T-helper 2 cell treated with Interferon-gamma antibody and Interleukin-4, amounts not matched to agents 100 ng/mL and 5 ng/mL, for 36 hours (primary cell): ENCODE results near the gene SNRPB2. TPM values are rescaled to one million over a fixed set of nuclear protein-coding genes. Genes with fewer than 3 reads are reported as not detected.

Experiments used
- intact Hi-C: fragments of 100-400 bp; cut with micrococcal nuclease; formaldehyde crosslinking; loops from one replicate; pipeline ENCODE4 v1.15.1; 2023
- total RNA-seq: library from RNA; stranded (reverse); gene quantifications from 2 replicates; pipeline ENCODE4 v1.2.3, GENCODE V29; 2022

The SNRPB2 gene
- total RNA-seq, 1 donor from 2014 or later = 127 TPM

- intact Hi-C loops = loop anchor here (2.0 kb wide), 2 partner anchors 954 to 1408 kb away; partner anchors contain the start of genes KAT14, PET117 and RRBP1
Observed at GRCh38 chr20:16729080-16729479, 746 bp upstream of the SNRPB2 start.

- intact Hi-C loops = loop anchor here (5.0 kb wide), 2 partner anchors 1235 to 1555 kb away; partner anchors contain the start of genes MGME1, SNX5 and ZNF133
Observed at GRCh38 chr20:16732506-16733152, 2.8 kb downstream of the SNRPB2 start.

GRCh38 chr20:16740365-16741072, 10.7 kb downstream of the SNRPB2 start:
- intact Hi-C loops = no loop called here

GRCh38 chr20:16744178-16744807, 14.5 kb downstream of the SNRPB2 start:
- intact Hi-C loops = no loop called here

- intact Hi-C loops = no loop called here
Observed at GRCh38 chr20:16745204-16745603, 15.4 kb downstream of the SNRPB2 start.

GRCh38 chr20:16747291-16747811, 17.5 kb downstream of the SNRPB2 start:
- intact Hi-C loops = no loop called here

- intact Hi-C loops = no loop called here
Observed at GRCh38 chr20:16748308-16748900, 18.6 kb downstream of the SNRPB2 start, which contains the start of gene OTOR. OTOR (plus strand) TSS chr20:16748358; CDS start chr20:16748402, 44 bp downstream.

- intact Hi-C loops = no loop called here
Observed at GRCh38 chr20:16749573-16749972, 19.7 kb downstream of the SNRPB2 start.

GRCh38 chr20:16752082-16752481, 22.3 kb downstream of the SNRPB2 start:
- intact Hi-C loops = no loop called here

- intact Hi-C loops = no loop called here
Observed at GRCh38 chr20:16752901-16753300, 23.1 kb downstream of the SNRPB2 start.

- intact Hi-C loops = no loop called here
Observed at GRCh38 chr20:16758454-16759180, 28.8 kb downstream of the SNRPB2 start.

- intact Hi-C loops = no loop called here
Observed at GRCh38 chr20:16759181-16759563, 29.3 kb downstream of the SNRPB2 start.

GRCh38 chr20:16760431-16761304, 30.8 kb downstream of the SNRPB2 start:
- intact Hi-C loops = loop anchor here (1.0 to 5.0 kb wide), 4 partner anchors 30 to 1053 kb away; partner anchors contain the start of gene SNRPB2

- intact Hi-C loops = loop anchor here (1.0 to 5.0 kb wide), 4 partner anchors 31 to 1054 kb away; partner anchors contain the start of gene SNRPB2
Observed at GRCh38 chr20:16761305-16761829, 31.5 kb downstream of the SNRPB2 start.

GRCh38 chr20:16764560-16764959, 34.7 kb downstream of the SNRPB2 start:
- intact Hi-C loops = loop anchor here (5.0 kb wide), 1 partner anchor 1057 kb away; no protein-coding TSS in a partner anchor

GRCh38 chr20:16771213-16771612, 41.4 kb downstream of the SNRPB2 start:
- intact Hi-C loops = no loop called here

GRCh38 chr20:16775961-16776360, 46.1 kb downstream of the SNRPB2 start:
- intact Hi-C loops = no loop called here

- intact Hi-C loops = no loop called here
Observed at GRCh38 chr20:16777126-16777525, 47.3 kb downstream of the SNRPB2 start.

- intact Hi-C loops = no loop called here
Observed at GRCh38 chr20:16778159-16778558, 48.3 kb downstream of the SNRPB2 start.
